HAP-1 (cell line): ENCODE data around the gene SFXN5.
"Not testable (repeated sequence)": the region's sequence is repeated elsewhere in the genome, so short reads cannot be mapped to it uniquely, and the experiment has no call there.

ENCODE experiments used
- DNase-seq, 2 experiments: peaks; one replicate each; pipeline ENCODE4 v3.0.0-alpha.2; 2016 to 2020; ENCODE audit warnings: low spot score in 2 of 2
- H3K27me3 ChIP-seq: fragments of 250-450 bp; sonication (Bioruptor Pico); 2 replicates; pipeline ENCODE4 v1.5.1; 2020; ENCODE audit warnings: low read depth, mild to moderate bottlenecking, moderate library complexity
- H3K36me3 ChIP-seq: fragments of 250-450 bp; sonication (Bioruptor Pico); replicated peaks from 2 replicates; pipeline ENCODE4 v1.5.1; 2020; ENCODE audit warnings: mild to moderate bottlenecking
- H3K4me1 ChIP-seq: fragments of 250-450 bp; sonication (Bioruptor Pico); 2 replicates; pipeline ENCODE4 v1.5.1; 2020; ENCODE audit warnings: mild to moderate bottlenecking
- H3K4me3 ChIP-seq: fragments of 250-450 bp; sonication (Bioruptor Pico); 2 replicates; pipeline ENCODE4 v1.5.1; 2020; ENCODE audit warnings: mild to moderate bottlenecking, moderate library complexity
- H3K9me3 ChIP-seq: fragments of 250-450 bp; sonication (Bioruptor Pico); 2 replicates; pipeline ENCODE4 v1.5.1; 2020; ENCODE audit warnings: mild to moderate bottlenecking, moderate library complexity
- in situ Hi-C: fragments of 300-500 bp; cut with MboI; formaldehyde crosslinking; loops from 3 replicates; pipeline ENCODE4 v1.14.3; 2020; ENCODE audit warnings: low sequenced_read_pairs, inconsistent platforms, mixed read lengths

Gene SFXN5

GRCh38 chr2:73071360-73072128 lies at the start of gene SFXN5:
TSS of gene SFXN5 (minus strand) at chr2:73071712. CDS start at chr2:73071705, 7 bp downstream.
- Histone ChIP-seq H3K27me3 (no peaks in the 10 kb centered on the region), H3K36me3 (peaks cover 4% of the 10 kb centered on the region), H3K4me1 (peaks cover 3% of the 10 kb centered on the region; the same call in 1 of the 2 replicates), H3K4me3 (peak within 1 kb of the TSS; percentile 93), H3K9me3 (no peaks in the 10 kb centered on the region)
- peak; percentile 90 to 98 for DNase-seq
- in situ Hi-C loops = no loop called here

- H3K27me3 ChIP-seq, H3K4me3 ChIP-seq, H3K9me3 ChIP-seq, H3K36me3 ChIP-seq, DNase-seq, H3K4me1 ChIP-seq, in situ Hi-C loops: not testable (repeated sequence)
These were observed 48.2 kb upstream of the SFXN5 start for GRCh38 chr2:73119611-73120239.

GRCh38 chr2:73117441-73117840 lies 45.9 kb upstream of the SFXN5 start:
- in situ Hi-C loops = no loop called here
- no peak for DNase-seq
- H3K9me3 ChIP-seq = peaks cover 5% of the 10 kb centered on the region
- no peaks in the 10 kb centered on the region for H3K27me3 ChIP-seq
- no peak overlapping the region for H3K4me3 ChIP-seq
- peaks cover 12% of the 10 kb centered on the region for H3K4me1 ChIP-seq
- H3K36me3 ChIP-seq = no peaks in the 10 kb centered on the region

DNA sequence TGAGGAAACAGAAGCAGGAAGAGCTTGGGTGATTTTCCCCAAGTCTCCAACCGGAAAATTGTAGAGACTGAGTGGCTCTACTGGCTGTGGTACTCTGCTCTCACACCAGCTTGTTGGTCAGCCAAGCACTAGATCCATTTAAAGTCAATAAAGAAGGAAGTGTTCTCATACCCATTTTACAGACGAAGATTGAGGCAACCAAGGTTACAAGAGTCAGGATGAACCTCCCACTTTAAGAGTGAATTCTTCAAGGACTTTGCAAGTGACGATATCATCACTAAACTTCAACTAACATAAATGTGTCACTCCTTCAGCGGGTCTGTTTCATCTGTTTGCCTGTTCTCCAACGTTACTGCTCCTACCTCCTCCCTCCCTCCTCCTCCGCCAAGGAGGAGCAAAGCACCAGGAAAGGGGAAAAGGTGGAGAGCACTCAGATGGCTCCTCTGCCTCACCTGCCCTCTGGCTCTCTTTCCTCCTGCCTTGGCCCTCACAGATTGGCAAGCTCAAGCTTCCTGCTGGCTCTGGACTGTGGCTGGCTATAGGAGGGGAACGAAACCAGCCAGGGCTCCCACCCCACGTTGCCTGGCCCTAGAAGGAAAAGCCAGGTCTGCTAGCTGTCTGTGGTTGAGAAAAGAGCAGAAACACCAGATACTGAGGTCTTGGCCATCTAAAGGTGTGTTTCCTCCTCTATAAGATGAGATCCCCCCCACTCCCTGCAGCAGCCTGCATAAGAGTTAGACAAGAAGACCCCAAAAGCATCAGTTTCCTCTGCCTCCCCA lies 44.9 kb upstream of the SFXN5 start:
- Histone ChIP-seq H3K9me3 (peaks cover 5% of the 10 kb centered on the region), H3K4me1 (peaks cover 9% of the 10 kb centered on the region), H3K27me3 (no peaks in the 10 kb centered on the region), H3K4me3 (no peak overlapping the region), H3K36me3 (no peaks in the 10 kb centered on the region)
- in situ Hi-C loops = no loop called here
- DNase-seq = no peak

DNA sequence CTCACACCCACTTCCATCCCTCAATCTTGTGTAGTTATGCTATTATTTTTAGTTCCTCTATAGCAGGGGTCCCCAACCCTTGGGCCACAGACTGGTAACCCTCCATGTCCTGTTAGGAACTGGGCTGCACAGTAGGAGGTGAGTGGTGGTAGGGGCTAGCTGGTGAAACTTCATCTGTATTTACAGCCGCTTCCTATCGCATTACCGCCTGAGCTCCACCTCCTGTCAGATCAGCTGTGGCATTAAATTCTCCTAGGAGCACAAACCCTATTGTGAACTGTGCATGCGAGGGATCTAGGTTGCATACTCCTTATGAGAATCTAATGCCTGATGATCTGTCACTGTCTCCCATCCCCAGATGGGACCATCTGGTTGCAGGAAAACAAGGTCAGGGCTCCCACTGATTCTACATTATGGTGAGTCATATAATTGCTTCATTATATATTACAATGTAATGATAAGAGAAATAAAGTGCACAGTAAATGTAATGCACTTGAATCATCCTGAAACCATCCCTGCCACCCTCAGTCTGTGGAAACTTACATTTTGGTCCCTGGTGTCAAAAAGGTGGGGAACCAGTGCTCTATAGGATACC lies 42.9 kb upstream of the SFXN5 start:
- H3K9me3 ChIP-seq = peaks cover 5% of the 10 kb centered on the region
- in situ Hi-C loops = no loop called here
- peaks cover 12% of the 10 kb centered on the region for H3K4me1 ChIP-seq
- DNase-seq = no peak
- H3K36me3 ChIP-seq = no peaks in the 10 kb centered on the region
- H3K4me3 ChIP-seq = no peak overlapping the region
- no peaks in the 10 kb centered on the region for H3K27me3 ChIP-seq

- Histone ChIP-seq H3K27me3 (no peaks in the 10 kb centered on the region), H3K9me3 (peaks cover 5% of the 10 kb centered on the region), H3K36me3 (no peaks in the 10 kb centered on the region), H3K4me3 (peak within 1 kb of the TSS; percentile 82), H3K4me1 (peaks cover 12% of the 10 kb centered on the region)
- in situ Hi-C loops = no loop called here
- peak; percentile 73 to 86 for DNase-seq
These were observed 41.7 kb upstream of the SFXN5 start, which contains the start of gene RAB11FIP5 for GRCh38 chr2:73112913-73113854. TSS of gene RAB11FIP5 (minus strand) at chr2:73112948. CDS start at chr2:73112777, 171 bp downstream.

- in situ Hi-C loops = no loop called here
- Histone ChIP-seq H3K4me1 (peaks cover 12% of the 10 kb centered on the region), H3K27me3 (no peaks in the 10 kb centered on the region), H3K9me3 (peaks cover 5% of the 10 kb centered on the region), H3K36me3 (no peaks in the 10 kb centered on the region), H3K4me3 (peak overlapping the region; percentile 82)
- peak in 1 of 2 experiments; percentile 46 for DNase-seq
These were observed 40.8 kb upstream of the SFXN5 start for GRCh38 chr2:73112026-73112912.

DNA sequence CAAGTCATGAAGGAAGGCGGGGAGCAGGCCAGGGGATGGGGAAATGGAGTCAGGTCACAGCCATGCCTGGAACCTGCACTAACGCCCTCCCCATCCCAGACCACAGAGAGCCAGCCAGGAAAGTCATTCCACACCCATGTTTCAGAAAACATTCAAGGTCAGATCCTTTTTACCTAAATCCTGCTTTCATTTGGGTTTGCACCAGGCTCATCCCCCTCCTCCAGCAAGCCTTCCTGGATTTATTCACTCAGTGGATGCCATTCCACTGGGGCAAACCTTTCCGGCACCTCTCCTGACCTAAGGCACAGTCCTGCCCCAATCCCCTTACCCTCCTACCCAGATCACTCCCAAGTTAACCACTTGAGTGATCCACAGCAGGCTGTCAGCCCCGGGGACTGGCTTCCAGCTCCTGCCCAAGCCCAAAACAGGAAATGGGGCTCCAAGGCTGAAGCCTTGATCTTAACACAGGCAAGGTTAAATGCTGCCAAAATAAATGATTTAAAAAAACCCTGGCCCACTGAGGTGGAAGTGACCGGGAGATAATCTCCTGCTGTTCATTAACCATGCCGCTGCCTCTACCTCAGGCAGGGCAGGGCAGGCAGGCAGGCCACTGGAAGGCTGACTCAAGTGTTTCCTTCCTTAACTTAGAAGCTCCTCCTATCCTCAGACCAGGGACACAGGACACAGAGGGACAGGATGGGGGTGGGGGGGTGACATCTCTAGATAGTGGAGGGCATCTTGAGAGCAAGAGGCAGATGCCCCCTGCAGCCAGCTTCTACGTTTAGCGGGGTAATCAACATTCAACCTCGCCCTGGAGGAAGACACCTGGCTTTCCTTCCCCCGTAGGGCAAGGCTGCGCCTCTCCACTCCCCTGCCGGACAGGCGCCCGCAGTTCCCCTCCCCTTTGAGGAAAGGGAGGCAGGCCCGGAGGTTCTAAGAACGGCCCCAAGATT lies 39.8 kb upstream of the SFXN5 start:
- Histone ChIP-seq H3K36me3 (no peaks in the 10 kb centered on the region), H3K4me1 (peaks cover 12% of the 10 kb centered on the region), H3K9me3 (peaks cover 5% of the 10 kb centered on the region), H3K4me3 (peak overlapping the region; percentile 82), H3K27me3 (no peaks in the 10 kb centered on the region)
- in situ Hi-C loops = no loop called here
- peak; percentile 34 to 60 for DNase-seq

DNA sequence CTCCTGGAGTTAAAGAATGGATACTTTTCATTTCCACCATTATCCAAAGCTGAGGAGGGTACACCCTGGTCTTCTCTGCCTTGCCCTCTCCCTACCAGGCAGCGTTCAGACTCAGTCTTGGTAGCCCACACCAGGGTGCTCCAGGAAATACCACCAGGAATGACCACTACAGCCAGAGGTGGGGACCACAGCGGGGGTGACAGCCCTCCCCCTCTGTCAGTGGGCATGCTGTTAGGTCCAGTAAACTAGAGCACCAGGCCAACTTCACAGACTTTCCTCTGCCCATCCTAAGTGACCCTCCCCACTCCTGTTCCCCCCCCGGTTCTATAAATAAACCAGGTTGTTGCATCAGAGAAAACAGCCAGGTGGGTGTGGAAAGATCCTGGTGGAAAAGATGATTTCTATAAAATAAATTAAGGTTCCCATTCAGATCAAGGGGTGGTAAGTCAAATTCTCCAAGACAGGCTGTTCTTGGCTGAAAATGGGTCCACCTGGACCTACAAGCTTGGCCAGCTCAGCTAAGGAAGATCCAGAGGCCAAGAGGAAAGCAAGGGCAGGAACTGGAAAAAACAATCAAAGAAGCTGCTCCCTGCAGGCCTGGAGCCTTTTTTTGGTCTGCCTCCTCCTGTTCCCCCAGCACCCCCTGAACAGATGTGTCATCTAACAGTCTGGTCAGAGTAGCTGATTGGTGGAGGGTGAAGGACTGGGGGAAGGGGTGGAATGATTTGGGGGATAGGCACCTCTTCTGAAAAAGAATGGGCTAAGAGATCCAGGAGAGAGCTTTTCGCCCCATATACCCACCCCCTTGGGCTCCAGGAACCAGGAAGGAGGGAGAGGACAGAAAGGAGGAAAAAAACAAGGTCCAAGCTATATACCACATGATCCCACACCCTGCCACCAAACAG lies 38.9 kb upstream of the SFXN5 start:
- Histone ChIP-seq H3K9me3 (peaks cover 5% of the 10 kb centered on the region), H3K36me3 (no peaks in the 10 kb centered on the region), H3K27me3 (no peaks in the 10 kb centered on the region), H3K4me3 (peak overlapping the region; percentile 82), H3K4me1 (peaks cover 12% of the 10 kb centered on the region)
- in situ Hi-C loops = no loop called here
- no peak for DNase-seq

GRCh38 chr2:73109431-73110167 lies 38.1 kb upstream of the SFXN5 start:
- in situ Hi-C loops = no loop called here

More at GRCh38 chr2:73109431-73110167, 38.1 kb upstream of the SFXN5 start:
- Histone ChIP-seq H3K9me3 (peaks cover 5% of the 10 kb centered on the region), H3K4me1 (peaks cover 12% of the 10 kb centered on the region), H3K4me3 (no peak overlapping the region), H3K27me3 (no peaks in the 10 kb centered on the region), H3K36me3 (no peaks in the 10 kb centered on the region)
- DNase-seq = no peak
